Nephron progenitor cell (in vitro differentiated cells): ENCODE measurements around the gene ZRANB3.
"Not testable (repeated sequence)": the region's sequence is repeated elsewhere in the genome, so short reads cannot be mapped to it uniquely, and the experiment has no call there.

ENCODE experiments used
- DNase-seq: peaks from one replicate; pipeline ENCODE4 v3.0.0; 2021
- H3K27ac Mint-ChIP-seq: 2 replicates; pipeline ENCODE4 v1.8.0; 2021; ENCODE audit warnings: mild to moderate bottlenecking, moderate library complexity, mixed read lengths
- H3K27me3 Mint-ChIP-seq: 2 replicates; pipeline ENCODE4 v1.8.0; 2021; ENCODE audit warnings: mild to moderate bottlenecking, low read depth, mixed read lengths; ENCODE audit not compliant: poor library complexity
- H3K36me3 Mint-ChIP-seq: 2 replicates; pipeline ENCODE4 v1.8.0; 2021; ENCODE audit warnings: low read depth, mixed read lengths
- H3K4me1 Mint-ChIP-seq: 2 replicates; pipeline ENCODE4 v1.8.0; 2021; ENCODE audit warnings: mixed read lengths
- H3K4me3 Mint-ChIP-seq: 2 replicates; pipeline ENCODE4 v1.8.0; 2021; ENCODE audit warnings: mild to moderate bottlenecking, moderate library complexity, mixed read lengths
- H3K9me3 Mint-ChIP-seq: 2 replicates; pipeline ENCODE4 v1.8.0; 2021; ENCODE audit warnings: mild to moderate bottlenecking, moderate library complexity, mixed read lengths
- CTCF ChIP-seq: fragments of 200-600 bp; sonication (generic); IDR thresholded peaks from 2 replicates; pipeline ENCODE4 v1.5.0; 2021; ENCODE audit warnings: antibody characterized with exemption

The ZRANB3 gene

GRCh38 chr2:135093193-135093592 lies 437.8 kb downstream of the ZRANB3 start:
- Mint-ChIP-seq H3K9me3 (peaks cover 13% of the 10 kb centered on the region), H3K27me3 (no peaks in the 10 kb centered on the region), H3K4me1 (no peaks in the 10 kb centered on the region), H3K27ac (peak overlapping the region; percentile 12), H3K36me3 (peaks cover 40% of the 10 kb centered on the region), H3K4me3 (no peak overlapping the region)
- no peak for DNase-seq
- no peak for TF ChIP-seq CTCF

- Mint-ChIP-seq H3K36me3 (peaks cover 49% of the 10 kb centered on the region), H3K27me3 (no peaks in the 10 kb centered on the region), H3K27ac (no peak overlapping the region), H3K4me1 (no peaks in the 10 kb centered on the region), H3K4me3 (no peak overlapping the region), H3K9me3 (peaks cover 26% of the 10 kb centered on the region)
- no peak for DNase-seq
- no peak for TF ChIP-seq CTCF
Measured at GRCh38 chr2:135091681-135092080, 439.3 kb downstream of the ZRANB3 start.

- H3K36me3 Mint-ChIP-seq = peaks cover 49% of the 10 kb centered on the region
- H3K4me3 Mint-ChIP-seq, H3K27me3 Mint-ChIP-seq, DNase-seq, H3K27ac Mint-ChIP-seq, H3K4me1 Mint-ChIP-seq: not testable (repeated sequence)
- H3K9me3 Mint-ChIP-seq = peaks cover 26% of the 10 kb centered on the region
Measured at GRCh38 chr2:135089597-135089996, 441.4 kb downstream of the ZRANB3 start.
